Smooth muscle cell (in vitro differentiated cells): ENCODE data around the gene DLL4. TPM values are rescaled to one million over a fixed set of nuclear protein-coding genes. Genes with fewer than 3 reads are reported as not detected.

Experiments used
- DNase-seq: peaks from one replicate; lab custom pipeline; 2025; ENCODE audit not compliant: unreplicated experiment; lab: John Stamatoyannopoulos, UW
- H2AFZ ChIP-seq: fragments of 200-600 bp; sonication (generic); 2 replicates; pipeline ENCODE4 v1.6.0; 2016; ENCODE audit warnings: antibody characterized with exemption, low read depth, mild to moderate bottlenecking
- H3F3A ChIP-seq: fragments of 200-600 bp; sonication (generic); 2 replicates; pipeline ENCODE4 v1.6.0; 2017; ENCODE audit warnings: antibody characterized with exemption, low read depth
- H3K27ac ChIP-seq: fragments of 200-600 bp; sonication (generic); 2 replicates; pipeline ENCODE4 v1.5.1; 2016; ENCODE audit warnings: low read depth, mild to moderate bottlenecking
- H3K27me3 ChIP-seq: fragments of 200-600 bp; sonication (generic); 2 replicates; pipeline ENCODE4 v1.6.1; 2016; ENCODE audit warnings: low read depth, mild to moderate bottlenecking
- H3K36me3 ChIP-seq: fragments of 200-600 bp; sonication (generic); 2 replicates; pipeline ENCODE4 v1.5.1; 2016; ENCODE audit warnings: low read depth
- H3K4me1 ChIP-seq: fragments of 200-600 bp; sonication (generic); 2 replicates; pipeline ENCODE4 v1.5.1; 2016; ENCODE audit warnings: low read depth
- H3K4me2 ChIP-seq: fragments of 200-600 bp; sonication (generic); 2 replicates; pipeline ENCODE4 v1.6.0; 2016; ENCODE audit warnings: mild to moderate bottlenecking
- H3K4me3 ChIP-seq: fragments of 200-600 bp; sonication (generic); 2 replicates; pipeline ENCODE4 v1.5.1; 2016; ENCODE audit warnings: mild to moderate bottlenecking
- H3K79me2 ChIP-seq: fragments of 200-600 bp; sonication (generic); 2 replicates; pipeline ENCODE4 v1.6.0; 2016; ENCODE audit warnings: low read depth, mild to moderate bottlenecking
- H3K9ac ChIP-seq: fragments of 200-600 bp; sonication (generic); 2 replicates; pipeline ENCODE4 v1.6.0; 2016; ENCODE audit warnings: low read depth
- H3K9me3 ChIP-seq: fragments of 200-600 bp; sonication (generic); replicated peaks from 2 replicates; pipeline ENCODE4 v1.5.1; 2016; ENCODE audit warnings: low read depth
- H4K20me1 ChIP-seq: fragments of 200-600 bp; sonication (generic); 2 replicates; pipeline ENCODE4 v1.6.0; 2016; ENCODE audit warnings: low read depth
- WGBS: methylation state at CpG from one replicate; pipeline ENCODE4 v1.1.7; 2016; ENCODE audit warnings: low lambda C conversion rate; 5-methylcytosine and 5-hydroxymethylcytosine counted together
- polyA plus RNA-seq: library from polyadenylated mRNA; unstranded; fragments of >200 nt; fragmentation: Nextera tagmentation; extraction: Ambion mirVana; gene quantifications from 2 replicates; pipeline ENCODE4 v1.2.1, GENCODE V29; 2016
- total RNA-seq: library from RNA; depleted of rRNA; stranded (reverse); fragments of >200 nt; gene quantifications from 2 replicates; pipeline ENCODE4 v1.2.3, GENCODE V29; 2014
- TF ChIP-seq, protein P1 (sequence below): fragments of 200-600 bp; sonication (generic); IDR thresholded peaks from 2 replicates; pipeline ENCODE4 v1.5.1; 2017; ENCODE audit warnings: borderline replicate concordance, mild to moderate bottlenecking, antibody characterized with exemption; ENCODE audit not compliant: insufficient read depth, poor library complexity, severe bottlenecking

Gene DLL4
- total and polyA plus RNA-seq, 2 experiments from 2014 or later: not detected

GRCh38 chr15:40942337-40942854 lies 13.3 kb downstream of the DLL4 start:
- Histone ChIP-seq H3K9ac (peak overlapping the region; percentile 31), H3K9me3 (no peaks in the 10 kb centered on the region), H3K4me1 (peaks cover 5% of the 10 kb centered on the region), H3K27ac (no peak overlapping the region), H3F3A (peaks cover 8% of the 10 kb centered on the region), H3K27me3 (no peaks in the 10 kb centered on the region), H4K20me1 (no peaks in the 10 kb centered on the region), H3K4me2 (peak overlapping the region; percentile 88), H3K4me3 (peak overlapping the region; percentile 67), H2AFZ (peak overlapping the region; percentile 91), H3K79me2 (no peaks in the 10 kb centered on the region), H3K36me3 (no peaks in the 10 kb centered on the region)
- no peak for DNase-seq
- TF ChIP-seq, protein P1, sequence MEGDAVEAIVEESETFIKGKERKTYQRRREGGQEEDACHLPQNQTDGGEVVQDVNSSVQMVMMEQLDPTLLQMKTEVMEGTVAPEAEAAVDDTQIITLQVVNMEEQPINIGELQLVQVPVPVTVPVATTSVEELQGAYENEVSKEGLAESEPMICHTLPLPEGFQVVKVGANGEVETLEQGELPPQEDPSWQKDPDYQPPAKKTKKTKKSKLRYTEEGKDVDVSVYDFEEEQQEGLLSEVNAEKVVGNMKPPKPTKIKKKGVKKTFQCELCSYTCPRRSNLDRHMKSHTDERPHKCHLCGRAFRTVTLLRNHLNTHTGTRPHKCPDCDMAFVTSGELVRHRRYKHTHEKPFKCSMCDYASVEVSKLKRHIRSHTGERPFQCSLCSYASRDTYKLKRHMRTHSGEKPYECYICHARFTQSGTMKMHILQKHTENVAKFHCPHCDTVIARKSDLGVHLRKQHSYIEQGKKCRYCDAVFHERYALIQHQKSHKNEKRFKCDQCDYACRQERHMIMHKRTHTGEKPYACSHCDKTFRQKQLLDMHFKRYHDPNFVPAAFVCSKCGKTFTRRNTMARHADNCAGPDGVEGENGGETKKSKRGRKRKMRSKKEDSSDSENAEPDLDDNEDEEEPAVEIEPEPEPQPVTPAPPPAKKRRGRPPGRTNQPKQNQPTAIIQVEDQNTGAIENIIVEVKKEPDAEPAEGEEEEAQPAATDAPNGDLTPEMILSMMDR: no peak
- WGBS: 50% methylated on average over 15 of the region's 15 CpGs

- H3K4me3 ChIP-seq: no peak overlapping the region
- H3K4me1 ChIP-seq: peaks cover 5% of the 10 kb centered on the region
- H2AFZ ChIP-seq: peak overlapping the region; percentile 91
- DNase-seq: no peak
- H3K27ac ChIP-seq: no peak overlapping the region
- H3K27me3 ChIP-seq: no peaks in the 10 kb centered on the region
- no peaks in the 10 kb centered on the region for H4K20me1 ChIP-seq
- no peaks in the 10 kb centered on the region for H3K36me3 ChIP-seq
- TF ChIP-seq, protein P1: no peak
- H3F3A ChIP-seq: peaks cover 8% of the 10 kb centered on the region
- WGBS: 98% methylated on average over 12 of the region's 12 CpGs
- no peaks in the 10 kb centered on the region for H3K9me3 ChIP-seq
- no peak overlapping the region for H3K9ac ChIP-seq
- peak overlapping the region; percentile 88 for H3K4me2 ChIP-seq
- H3K79me2 ChIP-seq: no peaks in the 10 kb centered on the region
Observed at GRCh38 chr15:40942878-40943277, 13.7 kb downstream of the DLL4 start.

DNA sequence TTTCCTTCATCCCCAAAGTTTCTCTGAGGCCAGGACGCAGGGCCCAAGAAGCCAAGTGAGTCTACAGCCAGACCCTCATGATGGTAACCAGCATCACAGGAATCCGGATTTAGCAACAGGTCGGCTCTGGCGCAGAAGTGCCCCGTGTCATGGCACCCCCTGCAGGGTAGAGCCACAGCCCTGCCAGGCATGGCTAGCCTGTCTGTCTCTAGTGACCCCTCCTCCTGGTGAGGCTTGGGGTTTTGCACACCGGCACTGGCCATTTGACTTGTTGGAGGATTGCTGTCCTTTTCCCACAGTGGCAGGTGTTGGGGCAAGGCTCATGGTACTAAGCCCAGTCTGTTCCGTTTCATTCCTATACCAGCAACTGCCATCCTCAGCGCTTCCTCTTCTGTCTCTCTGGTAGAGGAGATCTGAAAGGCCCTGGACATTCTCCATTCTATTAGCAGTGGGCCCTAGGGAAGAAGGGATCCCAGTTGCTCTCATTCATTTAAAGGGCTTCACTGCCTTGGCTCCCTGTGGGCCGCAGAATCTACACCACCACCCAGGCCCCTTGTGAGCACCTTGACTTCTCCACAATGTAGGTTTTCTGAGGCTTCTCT lies 14.7 kb downstream of the DLL4 start:
- Histone ChIP-seq H3K4me1 (peaks cover 5% of the 10 kb centered on the region), H4K20me1 (no peaks in the 10 kb centered on the region), H3K79me2 (no peaks in the 10 kb centered on the region), H3K4me2 (no peak overlapping the region), H3K9me3 (no peaks in the 10 kb centered on the region), H2AFZ (no peak overlapping the region), H3K27me3 (no peaks in the 10 kb centered on the region), H3K9ac (no peak overlapping the region), H3K27ac (no peak overlapping the region), H3F3A (peaks cover 8% of the 10 kb centered on the region), H3K4me3 (no peak overlapping the region), H3K36me3 (no peaks in the 10 kb centered on the region)
- TF ChIP-seq, protein P1: no peak
- no peak for DNase-seq
- 96% methylated on average over 9 of the region's 9 CpGs for WGBS
